Left cardiac atrium (tissue), 4 donors: ENCODE data around the gene F10. TPM values are rescaled to one million over a fixed set of nuclear protein-coding genes. Genes with fewer than 3 reads are reported as not detected.

Source experiments
- ATAC-seq, 2 donors: fragments of 200-7000 bp; cut with Tn5 transposase; one replicate each; pipeline ENCODE4 v1.9.1; 2020; ENCODE audit warnings: mild to moderate bottlenecking in 2 of 2, moderate library complexity in 2 of 2
- DNase-seq: peaks from one replicate; pipeline ENCODE4 v3.0.0-alpha.2; 2020
- intact Hi-C, 2 donors: fragments of 100-400 bp; cut with DNase I; formaldehyde crosslinking; loops; one replicate each; pipeline versions ENCODE4 v1.14.1 to v1.15.1; 2022 to 2023
- total RNA-seq, 2 donors: library from RNA; stranded (reverse); fragmentation: NEBNext Ultra II Directional; extraction: Animal tissue kit (Norgen Biotek cat#: 25700); gene quantifications; one replicate each; pipeline ENCODE4 v1.2.1, GENCODE V29; 2021
- donor health status: DM: no; HTN: yes; CAD: no.
- donor health status: DM: no; HTN: yes; CAD: no; lungs with severe emphysema.
- donor health status: DM: yes; HTN: yes; CAD: no.
- donor health status: Dilated cardiomyopathy.

F10 gene
- total RNA-seq, 2 donors from 2014 or later: 17.5 to 19.6 TPM

GRCh38 chr13:113123226-113124201 lies 915 bp downstream of the F10 start:
- intact Hi-C loops: no loop called here
- ATAC-seq (no peak), DNase-seq (peak; percentile 16)

DNA sequence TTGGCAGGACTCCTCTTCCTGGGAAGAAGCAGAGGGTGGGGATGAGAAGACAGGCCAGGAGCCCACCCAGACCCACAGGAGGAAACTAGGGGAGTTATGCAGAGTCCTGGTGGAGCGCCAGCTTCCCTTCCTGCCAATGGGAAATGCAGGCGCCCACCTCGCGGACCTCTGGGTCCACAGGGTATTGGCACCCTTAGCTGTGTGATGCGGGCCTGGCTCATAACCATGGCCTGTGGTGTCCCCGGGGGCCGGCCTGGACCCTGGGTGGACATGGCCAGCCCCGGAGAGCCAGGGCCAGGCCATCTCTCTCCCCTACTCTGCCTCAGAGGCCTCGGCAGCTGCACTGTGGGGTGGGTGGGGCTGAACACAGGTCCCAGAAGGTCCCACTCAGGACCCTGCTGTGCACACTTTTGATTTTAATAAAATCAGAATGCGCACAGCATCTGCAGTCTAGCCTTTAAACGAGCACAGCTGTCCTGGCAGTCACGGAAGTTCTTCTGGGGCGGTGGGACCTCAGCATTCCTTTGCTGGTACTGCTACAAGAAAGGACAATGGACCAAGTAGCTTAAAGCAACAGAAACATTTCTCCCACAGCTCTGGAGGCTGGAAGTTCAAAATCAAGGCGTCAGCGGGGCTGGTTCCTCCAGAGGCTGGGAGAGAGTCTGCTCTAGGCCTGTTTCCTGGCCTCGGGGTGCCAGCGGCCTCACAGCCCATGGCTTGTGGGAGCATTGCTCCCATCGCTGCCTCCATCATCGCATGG lies 1.8 kb downstream of the F10 start:
- ATAC-seq (no peak), DNase-seq (peak; percentile 20)
- intact Hi-C loops: no loop called here

DNA sequence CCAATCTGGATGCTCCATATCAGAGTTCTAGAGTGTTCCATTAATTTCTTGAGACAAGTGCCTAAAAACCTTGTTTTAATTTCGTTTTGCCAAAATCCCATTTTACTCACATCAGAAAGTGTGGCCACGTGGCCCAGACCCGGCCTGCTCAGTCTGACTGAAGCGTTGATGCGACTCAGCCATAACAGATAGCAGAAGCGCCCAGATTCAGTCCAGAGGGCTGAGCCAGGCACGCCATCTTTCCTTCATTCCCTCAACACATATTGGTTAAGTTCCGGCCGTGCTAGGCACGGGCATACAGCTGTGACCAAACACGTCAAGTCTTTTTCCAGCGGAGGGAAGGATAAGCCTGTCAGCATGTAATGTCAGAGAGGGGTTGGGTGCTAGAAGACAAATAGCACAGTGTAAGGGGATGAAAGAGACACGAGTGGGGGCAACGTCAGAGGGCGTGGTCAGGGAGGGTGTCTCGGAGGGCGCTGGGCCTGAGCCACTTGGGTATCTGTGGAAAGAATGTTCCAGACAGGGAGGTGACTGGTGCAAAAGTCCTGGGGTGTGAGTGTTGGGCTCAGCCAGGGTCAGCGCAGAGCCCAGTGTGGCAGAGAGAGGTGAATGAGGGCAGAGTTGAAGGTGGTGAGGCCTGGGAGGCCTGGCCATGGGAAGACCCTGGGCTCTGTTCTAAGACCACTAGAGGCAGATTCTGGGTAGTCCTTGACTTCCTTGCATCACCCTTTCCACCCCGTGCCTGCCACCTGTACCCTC lies 3.1 kb downstream of the F10 start:
- no peak for ATAC-seq
- intact Hi-C loops: no loop called here
- DNase-seq: peak; percentile 12

GRCh38 chr13:113126265-113127150 lies 3.9 kb downstream of the F10 start:
- ATAC-seq (no peak), DNase-seq (peak; percentile 11)
- intact Hi-C loops: no loop called here

- intact Hi-C loops: no loop called here
These were observed 6.9 kb downstream of the F10 start for GRCh38 chr13:113129480-113129879.

DNA sequence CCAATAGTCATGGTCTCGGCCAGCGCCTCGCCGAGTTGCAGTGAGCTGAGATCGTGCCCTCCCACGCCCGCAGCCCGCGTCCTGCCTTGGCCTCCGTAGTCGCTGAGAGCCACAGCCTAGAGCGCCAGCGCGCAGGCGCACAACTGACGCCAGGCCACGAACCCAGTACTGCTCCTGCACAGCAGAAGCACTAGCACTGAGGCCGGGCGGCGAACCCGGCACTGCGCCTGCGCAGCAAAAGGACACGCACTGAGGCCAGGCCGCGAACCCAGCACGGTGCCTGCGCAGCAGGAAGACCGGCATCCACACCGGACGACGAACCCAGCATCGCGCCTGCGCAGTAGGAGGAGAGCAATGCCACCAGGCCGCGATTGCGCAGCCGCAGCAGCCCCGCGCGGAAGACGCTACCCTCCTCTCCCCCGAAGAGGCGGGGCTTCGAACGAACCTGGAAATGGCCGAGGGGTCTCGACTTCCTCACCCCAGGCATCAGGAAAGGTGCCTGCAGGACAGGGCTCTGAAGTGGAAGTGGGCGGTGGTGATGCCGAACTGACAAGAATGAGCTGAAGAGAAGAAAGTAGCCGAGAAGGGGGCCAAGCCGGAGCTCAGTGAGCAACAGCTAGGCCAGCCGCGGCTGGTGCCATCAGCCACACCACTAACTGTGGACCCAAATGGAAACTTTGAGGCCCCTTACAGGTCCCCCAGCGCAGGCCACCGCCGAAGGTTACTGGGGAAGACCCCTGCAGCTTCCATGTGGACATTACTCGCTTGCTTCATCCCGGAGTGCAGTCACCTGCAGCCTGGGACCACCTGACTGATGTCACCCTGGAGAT lies 7.5 kb downstream of the F10 start:
- DNase-seq: peak; percentile 66
- intact Hi-C loops: no loop called here
- peak; percentile 74 to 89 for ATAC-seq

More at GRCh38 chr13:113129480-113129879, 6.9 kb downstream of the F10 start:
- no peak for DNase-seq
- ATAC-seq: peak in 1 of 2 donors; percentile 42

DNA sequence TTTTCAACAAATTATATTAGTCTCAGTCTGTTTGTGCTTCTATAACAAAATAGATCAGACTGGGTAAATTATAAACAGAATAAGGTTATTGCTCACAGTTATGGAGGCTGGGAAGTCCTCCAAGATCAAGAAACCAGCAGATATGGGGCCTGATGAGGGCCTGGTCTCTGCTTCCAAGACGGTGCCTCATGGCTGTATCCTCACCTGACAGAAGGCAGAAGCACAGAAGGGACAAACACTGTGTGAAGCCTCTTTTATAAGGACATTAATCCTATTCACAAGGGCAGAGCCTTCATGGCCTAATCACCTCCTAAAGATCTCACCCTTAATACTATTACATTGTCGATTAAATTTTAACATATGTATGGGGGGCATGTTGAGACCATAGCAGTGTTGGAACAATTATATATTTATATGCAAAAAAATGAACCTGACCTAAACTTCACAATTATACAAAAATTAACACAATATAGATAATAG lies 12.7 kb downstream of the F10 start:
- no peak for DNase-seq
- intact Hi-C loops: no loop called here
- no peak for ATAC-seq

DNA sequence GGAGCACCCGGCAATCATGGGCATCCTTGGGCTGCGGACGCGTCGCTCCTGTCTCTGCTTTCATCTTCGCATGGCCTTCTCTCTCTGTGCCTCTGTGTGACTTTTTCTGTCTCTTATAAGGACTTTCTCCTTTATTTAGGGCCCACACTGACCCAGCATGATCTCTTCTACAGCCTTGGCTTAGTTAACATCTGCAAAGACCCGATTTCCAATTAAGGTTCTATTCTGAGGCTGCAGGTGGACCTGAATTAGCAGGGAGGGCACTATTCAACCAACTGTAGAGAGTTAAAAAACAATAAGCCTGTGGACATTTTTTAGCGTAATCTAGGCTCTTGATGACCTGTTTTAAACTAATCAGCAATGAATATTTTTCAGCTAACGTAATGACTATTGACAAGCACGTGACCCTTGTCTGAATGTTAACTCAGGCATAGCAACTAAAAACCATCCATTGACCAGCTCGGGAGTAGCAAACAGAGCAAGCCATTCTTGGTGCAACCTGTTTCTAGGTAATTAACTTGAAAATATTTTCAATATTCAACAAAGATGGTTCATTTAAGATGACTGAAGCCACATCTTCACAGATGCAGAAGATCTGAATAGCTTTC lies 15.2 kb downstream of the F10 start:
- no peak for ATAC-seq
- intact Hi-C loops: no loop called here
- peak; percentile 4 for DNase-seq

- ATAC-seq: no peak
- intact Hi-C loops: no loop called here
- no peak for DNase-seq
These were observed 16.4 kb downstream of the F10 start for GRCh38 chr13:113138792-113139551.

DNA sequence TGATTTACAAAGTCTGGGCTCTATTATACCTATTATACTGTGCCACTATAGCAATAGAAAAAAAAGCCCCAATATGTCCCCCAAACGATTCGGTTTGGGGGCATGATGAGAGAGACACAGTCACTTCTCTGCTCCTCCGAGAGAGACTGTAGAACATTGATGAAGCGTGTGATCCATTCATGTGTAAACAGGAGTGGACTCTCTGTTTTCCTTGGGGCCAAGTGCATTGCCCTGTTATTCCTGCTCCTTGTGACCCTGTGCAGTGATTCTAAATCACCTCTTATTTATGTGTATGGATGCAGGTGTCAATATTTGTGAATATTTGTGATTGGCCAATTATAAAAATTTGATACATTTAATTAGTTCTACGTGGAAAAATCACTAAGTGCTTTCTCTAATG lies 17.0 kb downstream of the F10 start:
- ATAC-seq: no peak
- no peak for DNase-seq
- intact Hi-C loops: no loop called here

GRCh38 chr13:113140677-113141600 lies 18.3 kb downstream of the F10 start:
- ATAC-seq: no peak
- DNase-seq: no peak
- intact Hi-C loops: no loop called here

GRCh38 chr13:113141601-113141970 lies 19.0 kb downstream of the F10 start:
- intact Hi-C loops: no loop called here
- ATAC-seq: no peak
- no peak for DNase-seq

DNA sequence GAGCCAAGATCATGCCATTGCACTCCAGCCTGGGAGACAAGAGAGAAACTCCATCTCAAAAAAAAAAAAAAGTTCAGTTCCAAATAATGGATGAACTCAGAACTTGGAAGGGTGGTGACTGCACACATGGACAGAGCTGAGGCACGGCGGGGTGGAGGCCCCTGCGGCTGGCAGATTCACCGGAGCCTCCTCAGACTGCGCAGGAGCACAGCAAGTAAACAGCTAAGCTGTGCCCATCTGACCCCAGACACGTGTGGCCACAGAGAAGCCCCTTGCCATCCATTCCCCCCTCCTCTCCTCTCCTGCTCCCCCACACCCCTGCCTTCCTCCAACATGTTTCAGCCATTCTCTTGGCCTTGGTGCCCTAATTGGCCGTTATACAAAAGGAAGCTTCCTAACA lies 20.3 kb downstream of the F10 start:
- intact Hi-C loops: no loop called here
- DNase-seq: no peak

GRCh38 chr13:113143466-113144254 lies 21.1 kb downstream of the F10 start:
- ATAC-seq (no peak), DNase-seq (no peak)
- intact Hi-C loops: no loop called here

More for the DNA sequence above, 20.3 kb downstream of the F10 start:
- no peak for ATAC-seq

DNA sequence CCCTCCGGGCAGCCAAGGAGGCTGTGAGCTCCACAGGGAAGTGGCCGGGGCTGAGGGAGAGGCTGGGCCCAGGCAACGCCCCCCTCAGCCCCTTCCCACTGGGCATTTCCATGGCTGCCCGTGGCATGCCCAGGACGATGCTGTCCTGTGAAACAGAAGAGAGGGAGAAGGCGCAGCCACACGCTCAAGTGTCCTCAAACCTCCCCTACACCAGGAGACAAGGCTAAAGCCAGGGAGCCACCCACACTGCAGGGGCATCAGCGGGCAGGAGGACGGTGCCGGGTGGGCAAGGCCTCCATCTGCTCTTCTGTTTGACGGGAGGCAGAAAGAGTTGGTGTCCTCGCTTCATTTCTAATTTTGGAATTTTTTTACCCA lies 21.6 kb downstream of the F10 start:
- ATAC-seq: no peak
- intact Hi-C loops: no loop called here
- DNase-seq: no peak
